Measurements from ENCODE around the gene IFNA7.
"Not testable (repeated sequence)": the region's sequence is repeated elsewhere in the genome, so short reads cannot be mapped to it uniquely, and the experiment has no call there.

Gene IFNA7

DNA sequence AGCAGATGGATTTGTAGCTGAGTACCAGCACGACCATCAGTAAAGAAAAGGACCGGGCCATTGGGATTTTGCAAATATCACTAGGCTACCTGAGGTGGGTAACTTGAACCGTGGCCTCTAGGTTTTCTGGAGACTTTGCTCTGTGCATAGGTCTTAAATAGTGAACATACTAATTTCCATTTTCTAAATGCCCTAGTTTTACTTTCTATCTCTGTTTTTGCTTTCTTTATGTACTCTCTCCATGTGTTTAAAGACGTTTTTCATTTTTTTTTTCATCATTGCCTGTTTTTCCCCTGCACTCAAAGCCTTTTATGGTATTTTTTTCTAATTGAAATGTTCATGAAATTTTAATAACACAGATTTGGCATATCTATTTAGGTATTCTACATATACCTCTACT, at the start of gene IFNA7:
Gene IFNA7 (minus strand): TSS at position 101 of the 400 bp plus-strand sequence. CDS start 40 bp downstream, at position 61.
- DNase-seq: not testable (repeated sequence)

DNA sequence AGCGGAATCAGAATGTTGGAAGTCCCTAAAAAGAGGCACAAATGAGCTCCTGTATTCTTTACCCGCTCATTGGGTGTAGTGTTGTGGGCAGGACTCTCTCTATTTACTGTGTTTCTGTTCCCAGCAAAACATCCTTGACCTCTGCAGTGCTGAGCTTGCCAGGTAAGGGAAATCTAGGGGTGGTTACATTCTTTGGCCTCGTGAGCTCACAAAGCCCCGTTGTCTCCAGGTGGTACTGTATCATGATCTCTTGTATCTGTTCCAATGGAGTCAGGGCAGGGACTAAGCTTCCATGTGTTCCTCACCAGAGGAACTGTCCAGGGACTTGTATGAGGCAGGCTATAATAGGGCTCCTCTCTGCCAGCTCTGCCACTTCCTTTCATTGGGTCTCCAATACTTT, 49.6 kb upstream of the IFNA7 start:
- DNase-seq: no peak

GRCh38 chr9:21251190-21251589, 49.2 kb upstream of the IFNA7 start:
- no peak for DNase-seq

DNA sequence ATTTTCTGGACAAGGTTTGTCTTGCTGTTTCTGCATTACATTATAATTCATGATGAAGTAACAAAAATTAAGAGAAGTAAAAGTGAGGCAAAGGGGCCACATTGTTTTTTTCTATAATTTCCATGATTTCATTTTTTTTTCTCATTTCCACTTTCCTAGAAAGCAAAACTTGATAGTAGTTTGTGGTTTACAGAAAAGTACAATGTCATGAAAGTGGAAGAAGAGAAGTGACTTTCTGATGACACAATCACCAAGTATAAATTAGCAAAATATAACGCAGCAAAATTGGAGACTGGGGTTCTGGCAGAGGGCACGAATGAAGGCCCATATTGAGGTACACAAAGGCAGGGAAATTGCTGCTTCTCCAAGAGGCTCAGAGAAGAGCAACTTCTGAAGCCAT, 42.8 kb upstream of the IFNA7 start:
- no peak for DNase-seq

DNA sequence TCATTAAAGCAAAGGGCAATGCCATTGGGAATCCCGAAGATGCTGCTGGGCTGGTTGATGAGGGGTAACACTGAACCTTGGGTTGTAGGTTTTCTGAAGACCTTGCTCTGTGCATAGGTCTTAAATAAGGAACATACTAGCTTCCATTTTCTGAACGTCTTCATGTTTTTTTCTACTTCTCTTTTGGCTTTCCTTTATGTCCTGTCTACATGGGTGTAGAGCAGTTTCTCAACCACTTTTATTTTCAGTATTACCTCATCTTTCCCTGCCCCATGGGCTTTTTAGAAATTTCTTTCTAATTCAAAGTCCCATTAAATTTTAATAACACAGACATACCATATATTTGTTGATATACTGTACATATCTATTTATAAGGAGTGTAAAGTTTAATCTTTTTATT, 37.9 kb upstream of the IFNA7 start, which contains the start of gene IFNA14:
Gene IFNA14 (minus strand): TSS at position 95 of the 400 bp plus-strand sequence. CDS start 70 bp downstream, at position 25.
- no peak for DNase-seq

DNA sequence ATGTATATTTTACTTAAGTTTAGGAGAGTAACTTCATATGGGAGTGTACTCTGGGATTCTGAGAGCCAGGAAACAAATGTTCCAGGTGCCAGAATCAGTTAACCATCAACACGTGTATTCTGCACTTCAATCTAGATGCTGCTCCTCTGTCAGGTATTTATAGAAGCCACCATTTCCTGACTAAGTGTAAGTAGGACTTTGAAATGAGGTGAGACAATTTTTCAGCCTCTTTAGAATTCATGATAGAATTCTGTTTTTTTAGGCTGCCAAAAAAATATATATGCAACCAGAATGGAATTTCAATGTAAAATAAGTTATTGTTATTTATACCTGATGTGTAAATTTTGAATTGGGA, 34.3 kb upstream of the IFNA7 start:
- DNase-seq: not testable (repeated sequence)

- DNase-seq: peak; percentile 35
Measured at GRCh38 chr9:21235468-21236359, 33.7 kb upstream of the IFNA7 start.

GRCh38 chr9:21234153-21234687, 32.2 kb upstream of the IFNA7 start:
- no peak for DNase-seq

DNA sequence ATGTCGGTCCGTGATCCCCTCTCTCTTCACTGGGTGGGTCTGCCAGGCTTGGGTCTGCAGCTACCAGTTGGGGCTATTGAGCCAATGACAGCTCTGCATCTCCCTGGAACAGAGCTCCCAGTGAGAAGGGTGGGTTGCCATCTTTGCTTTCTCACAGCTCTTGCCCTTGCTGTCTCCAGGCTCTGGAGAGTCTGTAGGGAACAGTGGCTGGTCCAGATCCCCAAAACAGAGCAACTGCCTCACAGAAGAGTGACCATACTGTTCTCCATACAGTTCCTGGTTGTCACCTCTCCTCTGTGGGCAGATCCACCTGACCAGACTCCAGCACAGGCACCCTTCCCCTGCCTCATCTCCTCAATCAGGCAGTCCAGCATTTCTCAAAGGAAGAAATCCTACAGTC, 31.3 kb upstream of the IFNA7 start:
- no peak for DNase-seq

DNA sequence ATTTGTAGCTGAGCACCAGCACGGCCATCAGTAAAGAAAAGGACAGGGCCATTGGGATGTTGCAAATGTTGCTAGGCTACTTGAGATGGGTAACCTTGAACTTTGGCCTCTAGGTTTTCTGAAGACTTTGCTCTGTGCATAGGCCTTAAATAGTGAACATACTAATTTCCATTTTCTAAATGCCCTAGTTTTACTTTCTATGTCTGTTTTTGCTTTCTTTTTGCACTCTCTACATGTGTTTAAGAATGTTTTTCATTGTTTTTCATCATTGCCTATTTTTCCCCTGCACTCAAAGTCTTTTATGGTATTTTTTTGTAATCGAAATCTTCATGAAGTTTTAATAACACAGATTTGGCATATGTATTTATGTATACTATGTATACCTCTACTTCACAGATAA, 26.1 kb upstream of the IFNA7 start, which contains the start of gene IFNA17:
Gene IFNA17 (minus strand): TSS at position 101 of the 400 bp plus-strand sequence. CDS start 49 bp downstream, at position 52.
- DNase-seq: no peak

DNA sequence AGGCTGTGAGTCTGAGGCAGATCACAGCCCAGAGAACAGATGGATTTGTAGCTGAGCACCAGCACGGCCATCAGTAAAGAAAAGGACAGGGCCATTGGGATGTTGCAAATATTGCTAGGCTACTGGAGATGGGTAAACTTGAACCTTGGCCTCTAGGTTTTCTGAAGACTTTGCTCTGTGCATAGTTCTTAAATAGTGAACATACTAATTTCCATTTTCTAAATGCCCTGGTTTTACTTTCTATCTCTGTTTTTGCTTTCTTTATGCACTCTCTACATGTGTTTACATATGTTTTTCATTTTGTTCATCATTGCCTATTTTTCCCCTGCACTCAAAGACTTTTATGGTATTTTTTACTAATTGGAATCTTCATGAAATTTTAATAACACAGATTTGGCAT, 15.2 kb upstream of the IFNA7 start, which contains the start of gene IFNA16:
Gene IFNA16 (minus strand): TSS at position 101 of the 400 bp plus-strand sequence. CDS start 6 bp downstream, at position 95.
- DNase-seq: not testable (repeated sequence)

DNA sequence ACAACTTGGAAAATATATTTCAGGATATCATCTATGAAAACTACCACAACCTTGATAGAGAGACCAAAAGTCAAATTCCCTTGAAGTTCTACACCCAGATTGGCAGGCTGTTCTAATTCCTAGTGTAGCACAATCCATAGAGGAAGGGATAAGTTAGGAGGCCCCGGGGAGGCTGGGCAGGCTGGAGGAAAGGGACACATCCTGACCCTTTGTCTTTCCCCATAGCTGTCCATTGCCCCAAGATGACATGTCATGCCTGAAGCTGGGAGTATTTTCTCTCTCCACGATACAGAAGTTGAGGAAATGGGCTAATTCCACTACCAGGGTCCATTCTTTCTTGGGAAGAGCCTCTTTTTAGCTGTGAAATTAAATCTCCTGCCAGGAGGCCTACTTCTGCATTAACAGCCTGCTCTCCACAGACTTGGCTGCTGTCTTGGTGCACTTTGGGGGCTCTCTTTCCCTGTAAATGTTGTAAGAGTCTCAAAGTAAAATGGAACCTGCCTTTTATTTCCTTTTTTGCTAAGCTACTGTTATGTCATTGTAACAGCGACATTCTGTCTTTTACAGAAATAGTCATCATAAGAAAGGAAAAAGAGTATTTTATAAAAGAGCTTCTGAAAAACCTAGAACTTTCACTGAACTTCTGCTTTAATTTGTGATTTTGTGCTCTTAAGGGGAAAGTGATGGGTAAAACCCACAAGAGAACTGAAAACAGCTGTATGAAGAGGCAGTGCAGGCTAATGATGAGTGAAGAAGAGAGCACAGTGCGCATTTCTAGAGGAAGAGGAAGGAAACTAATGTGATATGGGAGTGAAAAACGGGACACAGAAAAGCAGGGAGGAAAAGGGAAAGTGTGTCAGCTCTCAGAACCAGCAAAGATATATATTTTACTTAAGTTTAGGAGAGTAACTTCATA, 11.7 kb upstream of the IFNA7 start:
- not testable (repeated sequence) for DNase-seq

DNA sequence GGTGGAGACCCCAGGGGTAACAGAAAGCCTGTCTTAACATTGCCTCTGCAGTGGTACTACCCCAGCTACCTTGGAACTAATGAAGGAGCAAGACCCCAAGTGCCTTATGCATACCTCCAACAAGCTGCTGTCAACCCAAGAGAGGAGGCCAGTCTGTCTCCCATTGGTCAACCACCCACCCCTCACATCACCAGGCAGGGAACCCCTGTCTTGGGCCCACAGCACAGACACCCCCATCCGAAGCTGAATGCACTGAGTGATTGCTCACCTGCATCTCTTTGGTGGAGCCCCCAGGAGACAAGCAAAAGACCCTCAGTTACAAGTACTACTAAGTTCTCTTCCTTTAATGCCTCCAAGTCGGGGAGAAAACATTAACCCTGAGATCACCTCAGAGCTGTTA, 10.2 kb upstream of the IFNA7 start:
- not testable (repeated sequence) for DNase-seq

DNA sequence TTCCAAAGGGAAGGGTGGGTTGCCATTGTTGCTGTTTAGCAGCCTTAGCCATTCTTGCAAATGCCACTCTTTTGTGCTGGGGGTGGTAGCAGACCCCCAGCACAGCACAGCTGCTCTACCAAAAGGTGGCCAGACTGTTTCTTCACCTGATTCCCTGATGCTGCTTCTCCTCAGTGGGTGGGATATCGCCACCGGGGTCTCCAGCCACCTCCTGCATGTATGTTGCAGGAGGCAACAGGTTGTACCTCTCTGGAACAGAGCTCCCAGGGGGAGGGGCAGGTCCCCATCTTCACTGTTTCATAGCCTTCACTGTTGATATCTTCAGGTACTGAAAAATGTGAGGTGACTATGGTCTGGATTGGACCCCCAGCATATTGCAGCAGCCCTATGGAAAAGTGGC, 8.8 kb upstream of the IFNA7 start:
- DNase-seq: not testable (repeated sequence)

GRCh38 chr9:21210311-21210710, 8.3 kb upstream of the IFNA7 start:
- DNase-seq: no peak

GRCh38 chr9:21207043-21207442, 5.0 kb upstream of the IFNA7 start, which contains the start of gene IFNA10:
IFNA10 (minus strand) TSS chr9:21207143; CDS start chr9:21207097, 46 bp downstream.
- DNase-seq: not testable (repeated sequence)

DNA sequence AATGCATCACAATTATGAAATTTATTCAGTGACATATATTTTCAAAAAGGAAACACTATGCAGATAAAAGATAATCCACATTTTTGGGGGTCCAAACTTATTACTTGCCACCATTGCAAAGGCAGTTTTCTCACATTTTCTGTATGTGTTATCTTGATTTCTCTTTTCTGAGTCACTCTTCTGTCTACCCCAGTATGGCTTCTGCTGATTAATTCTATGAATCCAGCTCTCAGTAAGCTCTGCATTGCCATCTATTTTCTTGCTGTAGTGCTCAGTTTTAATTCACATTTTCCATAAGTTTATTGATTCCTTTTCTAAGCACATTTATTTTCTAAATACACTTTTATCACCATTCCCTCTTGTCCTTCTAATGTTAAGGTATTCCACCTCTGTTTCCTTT, 3.2 kb upstream of the IFNA7 start:
- DNase-seq: no peak

- DNase-seq: not testable (repeated sequence)
Measured at GRCh38 chr9:21194867-21195776, 6.9 kb downstream of the IFNA7 start.

DNA sequence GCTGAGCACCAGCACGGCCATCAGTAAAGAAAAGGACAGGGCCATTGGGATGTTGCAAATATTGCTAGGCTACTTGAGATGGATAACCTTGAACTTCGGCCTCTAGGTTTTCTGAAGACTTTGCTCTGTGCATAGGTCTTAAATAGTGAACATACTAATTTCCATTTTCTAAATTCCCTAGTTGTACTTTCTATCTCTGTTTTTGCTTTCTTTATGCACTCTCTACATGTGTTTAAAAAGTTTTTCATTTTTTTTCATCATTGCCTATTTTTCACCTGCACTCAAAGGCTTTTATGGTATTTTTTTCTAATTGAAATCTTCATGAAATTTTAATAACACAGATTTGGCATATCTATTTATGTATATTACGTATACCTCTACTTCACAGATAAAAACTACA, 14.5 kb downstream of the IFNA7 start, which contains the start of gene IFNA4:
Gene IFNA4 (minus strand): TSS at position 101 of the 400 bp plus-strand sequence. CDS start 56 bp downstream, at position 45.
- DNase-seq: not testable (repeated sequence)

GRCh38 chr9:21182810-21183736, 18.9 kb downstream of the IFNA7 start:
- not testable (repeated sequence) for DNase-seq

Data from right hindlimb (tissue), 1 donor.